Middle frontal gyrus (tissue), 1 donor: Measurements from ENCODE around the gene HLA-DRA.
"Not testable (repeated sequence)": the region's sequence is repeated elsewhere in the genome, so short reads cannot be mapped to it uniquely, and the experiment has no call there.

Experiments
- DNase-seq: peaks from one replicate; pipeline ENCODE4 v3.0.0-alpha.2; 2015; ENCODE audit warnings: low spot score; ENCODE audit errors: extremely low spot score

The HLA-DRA gene

DNA sequence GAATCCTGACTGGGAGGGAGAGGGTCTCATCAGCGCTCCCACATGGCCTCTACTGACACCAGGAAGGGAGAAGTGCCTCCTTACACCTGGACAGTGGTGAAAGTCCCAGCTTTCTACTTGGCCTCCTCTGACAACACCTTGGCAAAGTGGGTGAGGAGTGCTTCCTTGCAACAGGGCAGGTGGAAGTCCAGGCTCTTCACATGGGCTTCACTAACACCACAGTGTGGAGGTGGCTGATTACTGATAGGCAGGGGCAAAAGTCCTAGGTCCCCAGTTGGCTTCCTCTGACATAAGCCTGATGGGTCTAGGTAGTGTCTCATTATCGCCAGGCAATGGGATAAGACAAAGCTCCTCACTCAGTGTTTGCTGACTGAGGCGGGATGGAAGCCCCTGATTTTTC, 9.5 kb upstream of the HLA-DRA start:
- no peak for DNase-seq

DNA sequence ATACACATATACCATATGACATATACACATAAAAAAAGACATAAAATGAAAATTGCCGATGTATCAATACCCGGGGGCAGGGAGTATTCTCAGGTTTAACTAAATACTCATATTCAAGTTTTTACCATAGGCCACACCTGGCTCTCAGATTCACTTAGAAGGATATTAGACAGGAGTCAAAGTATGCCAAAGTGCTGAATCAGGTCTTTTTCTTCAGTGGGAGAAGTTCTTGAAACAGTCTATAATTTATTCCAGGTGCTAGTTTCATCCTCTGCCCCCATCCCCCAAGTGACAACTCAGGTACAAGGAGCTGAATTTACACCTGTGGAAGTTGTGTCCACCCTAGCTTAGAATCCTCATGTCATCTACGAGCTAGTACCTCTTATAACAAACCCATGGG, 8.5 kb upstream of the HLA-DRA start:
- no peak for DNase-seq

DNA sequence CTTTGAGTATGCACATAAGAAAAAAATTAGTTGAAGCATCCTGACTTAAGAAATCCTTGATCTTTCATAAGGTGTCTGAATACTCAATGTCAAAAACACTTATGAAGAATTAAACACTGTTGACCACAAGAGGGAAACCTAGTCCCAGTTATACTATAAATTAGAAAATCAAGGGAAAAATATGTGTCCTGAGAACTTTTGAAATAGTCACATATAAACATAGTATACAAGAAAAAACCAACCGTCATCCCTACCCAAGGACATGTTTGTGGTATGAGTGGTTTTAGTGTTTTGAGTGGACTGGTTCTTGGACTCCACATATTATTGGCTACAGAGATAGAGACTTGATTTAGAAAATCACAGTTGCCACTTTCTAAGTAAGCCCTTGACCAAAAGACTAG, 7.6 kb upstream of the HLA-DRA start:
- DNase-seq: no peak

DNA sequence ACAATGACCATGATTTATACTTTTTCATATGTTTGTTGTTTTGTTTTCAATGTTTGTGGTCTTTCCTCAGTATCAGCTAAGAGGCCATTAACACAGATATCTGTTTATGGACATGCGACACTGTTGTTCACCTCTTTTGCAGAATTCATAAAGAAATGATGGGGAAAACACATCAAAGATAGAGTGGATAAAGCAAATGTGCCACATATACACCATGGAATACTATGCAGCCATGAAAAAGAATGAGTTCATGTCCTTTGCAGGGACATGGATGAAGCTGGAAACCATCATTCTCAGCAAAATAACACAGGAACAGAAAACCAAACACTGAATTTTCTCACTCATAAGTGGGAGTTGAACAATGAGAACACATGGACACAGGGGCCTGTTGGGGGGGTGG, 5.7 kb upstream of the HLA-DRA start:
- DNase-seq: not testable (repeated sequence)

DNA sequence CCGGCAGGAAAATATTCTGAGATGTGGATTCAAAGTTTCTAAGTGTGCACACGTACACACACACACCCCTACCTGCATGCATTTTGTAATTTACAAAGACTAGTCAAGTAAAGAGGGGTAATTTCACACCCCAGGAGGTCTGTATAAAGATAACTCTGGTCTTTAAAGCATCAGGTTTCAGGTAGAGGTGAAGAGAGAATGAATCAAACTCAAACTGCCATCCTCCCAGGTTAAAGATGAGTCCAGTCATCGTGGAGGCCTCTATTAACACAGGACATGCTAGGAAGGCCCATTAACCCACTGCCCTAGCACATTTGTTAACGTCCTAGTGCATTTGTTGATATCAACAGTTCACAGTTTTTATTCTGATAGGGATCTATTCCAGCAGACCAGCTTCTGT, 3.5 kb upstream of the HLA-DRA start:
- DNase-seq: no peak

DNA sequence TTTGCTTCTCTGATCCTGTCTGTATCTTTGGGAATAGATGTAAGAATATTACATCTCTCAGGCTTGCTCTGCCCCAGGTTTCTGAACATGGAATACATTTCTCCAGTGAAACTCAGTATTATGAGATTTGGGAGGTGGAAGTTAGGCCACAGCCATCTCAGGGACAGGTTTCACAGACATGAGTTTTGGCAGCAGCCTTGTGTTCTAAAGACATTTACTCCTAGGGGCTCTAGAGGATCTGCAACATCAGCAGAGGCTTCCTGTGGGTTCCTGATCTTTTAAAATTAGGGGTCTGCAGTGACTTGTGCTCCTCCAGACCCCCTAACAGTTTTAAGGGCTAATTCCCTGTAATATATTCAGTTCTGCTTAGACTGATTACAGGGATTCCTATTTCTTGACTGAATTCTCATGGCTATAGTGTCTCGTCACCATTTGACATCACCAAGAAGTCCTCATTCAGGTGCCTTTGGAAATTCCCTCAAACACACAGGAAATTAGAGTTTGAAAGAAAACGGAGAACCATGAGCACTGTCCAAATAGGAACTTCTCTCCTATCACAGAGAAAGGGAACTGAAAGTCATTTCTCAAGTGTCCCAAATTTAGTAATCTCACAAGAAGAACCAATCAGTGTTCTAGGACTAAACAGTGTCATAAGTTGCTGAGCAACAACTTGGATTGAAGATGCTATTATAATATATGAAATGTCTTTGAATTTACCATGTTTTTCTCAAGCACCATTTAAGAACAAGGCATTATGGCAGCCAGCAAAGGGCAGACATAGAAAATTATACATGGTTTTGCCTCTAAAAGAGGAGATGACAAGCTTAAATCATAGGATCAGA, 2.5 kb upstream of the HLA-DRA start:
- peak; percentile 8 for DNase-seq

DNA sequence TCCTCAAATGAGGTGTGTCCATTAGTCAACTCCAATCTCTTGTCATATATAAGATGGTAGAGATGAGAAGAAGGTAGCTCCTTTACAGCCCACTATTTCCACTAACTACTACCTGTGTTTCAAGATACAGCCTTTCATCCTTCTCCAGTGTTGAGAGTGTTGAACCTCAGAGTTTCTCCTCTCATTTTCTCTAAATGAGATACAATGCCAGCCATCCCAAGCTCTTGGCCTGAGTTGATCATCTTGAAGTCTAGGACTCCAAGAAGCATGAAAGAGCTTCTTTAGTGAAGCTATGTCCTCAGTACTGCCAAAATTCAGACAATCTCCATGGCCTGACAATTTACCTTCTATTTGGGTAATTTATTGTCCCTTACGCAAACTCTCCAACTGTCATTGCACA, 548 bp upstream of the HLA-DRA start:
- DNase-seq: no peak

DNA sequence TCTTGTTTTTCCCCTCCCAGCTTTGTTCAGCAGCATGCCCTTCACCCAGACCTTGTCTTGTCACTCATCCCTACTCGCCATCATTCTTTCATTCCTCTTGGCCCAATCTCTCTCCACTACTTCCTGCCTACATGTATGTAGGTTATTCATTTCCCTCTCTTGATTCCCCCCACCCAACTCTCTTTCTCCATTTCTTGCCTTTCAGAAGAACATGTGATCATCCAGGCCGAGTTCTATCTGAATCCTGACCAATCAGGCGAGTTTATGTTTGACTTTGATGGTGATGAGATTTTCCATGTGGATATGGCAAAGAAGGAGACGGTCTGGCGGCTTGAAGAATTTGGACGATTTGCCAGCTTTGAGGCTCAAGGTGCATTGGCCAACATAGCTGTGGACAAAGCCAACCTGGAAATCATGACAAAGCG, 2.6 kb downstream of the HLA-DRA start:
- no peak for DNase-seq

DNA sequence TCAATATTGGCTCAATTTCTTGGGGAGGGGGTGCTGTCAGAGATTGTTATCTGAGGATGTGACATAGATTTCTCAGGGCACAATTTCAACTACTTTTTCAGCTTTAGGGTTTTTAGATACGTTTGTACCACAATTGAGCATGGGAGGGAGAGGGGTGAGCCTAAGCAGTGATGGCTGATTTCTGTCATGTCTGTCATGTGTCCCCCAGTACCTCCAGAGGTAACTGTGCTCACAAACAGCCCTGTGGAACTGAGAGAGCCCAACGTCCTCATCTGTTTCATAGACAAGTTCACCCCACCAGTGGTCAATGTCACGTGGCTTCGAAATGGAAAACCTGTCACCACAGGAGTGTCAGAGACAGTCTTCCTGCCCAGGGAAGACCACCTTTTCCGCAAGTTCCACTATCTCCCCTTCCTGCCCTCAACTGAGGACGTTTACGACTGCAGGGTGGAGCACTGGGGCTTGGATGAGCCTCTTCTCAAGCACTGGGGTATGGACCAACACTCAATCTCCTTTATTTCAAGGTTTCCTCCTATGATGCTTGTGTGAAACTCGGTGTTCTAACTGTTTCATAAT, 3.4 kb downstream of the HLA-DRA start:
- no peak for DNase-seq

DNA sequence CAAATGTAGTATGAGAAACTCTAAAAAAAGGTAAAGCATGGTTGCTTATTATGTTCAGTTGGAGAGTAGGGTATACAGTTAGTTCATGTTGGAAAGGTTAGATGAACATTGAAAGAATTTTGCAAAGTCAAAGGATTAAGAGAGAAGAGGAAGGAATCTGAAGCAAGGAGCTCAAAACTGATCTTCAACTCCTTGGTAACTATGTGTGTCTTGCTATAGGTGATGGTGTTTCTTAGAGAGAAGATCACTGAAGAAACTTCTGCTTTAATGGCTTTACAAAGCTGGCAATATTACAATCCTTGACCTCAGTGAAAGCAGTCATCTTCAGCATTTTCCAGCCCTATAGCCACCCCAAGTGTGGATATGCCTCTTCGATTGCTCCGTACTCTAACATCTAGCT, 4.7 kb downstream of the HLA-DRA start:
- no peak for DNase-seq

DNA sequence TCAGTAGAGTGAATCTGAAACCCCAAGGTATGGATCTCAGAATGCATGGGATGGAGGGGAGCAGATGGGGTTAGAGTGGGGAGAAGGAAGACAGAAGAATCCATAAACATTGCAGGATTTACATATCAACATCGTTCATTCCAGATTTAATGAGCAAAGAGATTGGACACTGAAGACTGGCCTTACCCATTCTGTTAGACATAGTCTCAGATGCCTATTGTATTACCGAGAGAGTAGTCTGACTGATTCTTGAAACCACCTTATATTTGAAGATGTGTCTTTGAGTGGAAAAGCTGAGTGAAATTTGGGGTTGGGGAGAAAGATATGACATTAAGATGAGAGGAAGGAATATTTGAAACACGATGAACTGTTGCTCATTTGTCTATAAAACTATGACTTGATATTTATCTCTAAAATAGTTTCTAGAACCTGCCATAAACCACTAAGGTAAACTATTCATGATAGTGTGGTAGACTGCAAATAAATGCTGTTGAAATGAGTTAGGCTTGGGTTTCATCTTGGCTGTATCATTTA, 5.7 kb downstream of the HLA-DRA start:
- DNase-seq: no peak

DNA sequence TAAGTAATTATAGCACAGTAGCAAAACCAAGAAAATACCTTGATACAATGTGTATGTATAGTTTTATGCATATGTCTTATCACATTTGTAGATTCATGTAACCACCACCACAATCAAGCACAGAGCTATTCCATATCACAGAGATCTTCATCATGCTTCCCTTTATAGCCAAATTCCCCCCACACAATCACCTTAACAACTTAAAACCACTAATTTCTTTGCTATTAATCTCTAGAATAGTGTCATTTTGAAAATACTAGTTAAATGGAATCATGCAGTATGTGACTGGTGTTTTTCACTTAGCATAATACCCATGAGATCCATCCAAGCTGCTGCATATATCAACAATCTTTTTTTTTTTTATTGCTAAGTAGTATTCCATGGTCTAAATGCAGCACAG, 8.2 kb downstream of the HLA-DRA start:
- DNase-seq: no peak

DNA sequence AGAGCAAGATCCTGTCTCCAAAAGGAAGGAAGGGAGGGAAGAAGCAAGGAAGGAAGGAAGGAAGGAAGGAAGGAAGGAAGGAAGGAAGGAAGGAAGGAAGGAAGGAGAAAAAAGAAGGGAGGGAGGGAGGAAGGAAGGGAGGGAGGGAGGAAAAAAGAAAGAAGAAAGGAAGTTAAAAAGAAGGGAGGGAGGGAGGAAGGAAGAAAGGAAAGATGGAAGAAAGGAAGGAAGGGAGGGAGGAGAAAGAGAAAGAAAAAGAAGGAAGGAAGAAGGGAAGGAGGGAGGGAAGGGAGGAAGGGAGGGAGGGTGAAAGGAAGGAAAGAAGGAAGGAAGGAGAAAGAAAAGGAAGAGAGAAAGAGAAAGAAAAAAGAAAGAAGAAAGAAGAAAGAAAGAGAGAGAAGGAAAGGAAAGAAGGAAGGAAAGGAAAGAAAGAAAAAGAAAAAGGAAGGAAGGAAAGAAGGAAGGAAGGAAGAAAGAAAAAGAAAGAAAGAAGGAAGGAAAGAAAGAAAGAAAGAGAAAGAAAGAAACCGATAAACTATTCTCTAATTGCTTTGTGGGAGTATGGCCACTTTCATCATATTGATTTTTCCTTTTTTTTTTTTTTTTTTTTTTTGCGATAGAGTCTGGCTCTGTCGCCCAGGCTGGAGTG, 9.5 kb downstream of the HLA-DRA start:
- DNase-seq: no peak

DNA sequence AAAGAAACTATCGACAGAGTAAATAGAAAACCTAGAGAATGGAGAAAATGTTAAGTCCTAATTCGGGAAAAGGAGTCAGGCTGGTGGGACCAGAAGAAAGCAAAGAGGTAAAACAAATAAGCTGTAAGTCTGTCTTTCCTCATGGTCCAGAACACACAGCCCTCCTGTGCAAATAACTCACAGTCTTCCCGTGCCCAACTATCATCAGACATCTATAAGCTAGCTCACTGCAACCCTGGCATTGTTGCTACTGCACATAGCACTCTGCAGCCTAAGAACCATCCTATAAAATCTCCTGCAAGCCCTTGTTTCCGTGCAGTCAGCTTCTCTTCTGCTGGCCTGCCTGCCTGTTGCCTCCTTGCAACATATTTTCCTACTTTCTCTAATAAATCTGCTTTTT, 17.4 kb downstream of the HLA-DRA start:
- no peak for DNase-seq

DNA sequence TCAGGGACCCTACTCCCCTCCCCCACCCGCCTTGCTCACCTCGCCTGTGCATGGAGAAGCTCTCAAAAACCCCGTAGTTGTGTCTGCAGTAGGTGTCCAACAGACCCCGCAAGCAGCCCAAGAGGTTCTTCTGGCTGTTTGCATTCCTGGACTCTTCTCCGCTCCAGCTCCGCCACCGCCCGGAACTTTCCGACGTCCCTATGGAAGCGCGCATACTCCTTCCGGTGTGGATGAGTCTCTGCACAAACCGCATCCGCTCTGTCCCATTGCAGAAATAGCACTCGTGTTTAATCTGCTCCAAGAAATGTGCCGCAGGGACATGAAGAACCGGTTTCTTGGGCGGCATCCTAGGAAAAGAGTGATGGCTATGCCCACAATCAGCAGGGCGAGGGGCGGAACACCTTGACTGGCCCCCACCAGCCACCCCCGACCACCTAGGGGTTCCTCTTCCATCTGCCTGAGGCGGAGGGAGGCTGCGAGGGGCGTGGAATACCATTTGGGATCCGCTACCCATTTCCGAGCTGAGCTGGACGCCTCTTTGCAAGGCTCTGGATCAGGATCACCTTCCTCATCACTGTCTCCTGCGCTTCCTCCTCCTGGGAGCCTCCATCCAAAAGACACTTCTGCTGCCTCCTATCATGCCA, 20.2 kb downstream of the HLA-DRA start:
- DNase-seq: no peak

DNA sequence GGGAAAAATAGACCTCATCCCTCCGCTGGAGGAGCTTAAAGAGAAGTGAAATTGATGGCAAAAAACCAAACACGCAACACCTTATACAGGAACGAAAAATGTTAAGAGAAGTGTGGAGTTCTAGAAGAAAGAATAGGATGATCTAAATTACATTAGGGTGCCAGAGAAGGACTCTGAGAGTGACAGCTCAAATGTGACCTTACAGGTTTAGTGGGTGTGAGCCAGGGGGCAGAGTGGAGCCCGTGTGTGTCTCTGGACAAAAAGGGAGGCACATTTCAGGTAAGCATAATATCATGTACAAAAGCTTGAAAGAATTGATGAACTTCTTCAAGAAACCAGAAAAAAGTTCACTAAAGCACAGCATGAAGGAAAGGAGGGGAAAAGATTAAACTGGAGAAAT, 20.8 kb downstream of the HLA-DRA start:
- no peak for DNase-seq

DNA sequence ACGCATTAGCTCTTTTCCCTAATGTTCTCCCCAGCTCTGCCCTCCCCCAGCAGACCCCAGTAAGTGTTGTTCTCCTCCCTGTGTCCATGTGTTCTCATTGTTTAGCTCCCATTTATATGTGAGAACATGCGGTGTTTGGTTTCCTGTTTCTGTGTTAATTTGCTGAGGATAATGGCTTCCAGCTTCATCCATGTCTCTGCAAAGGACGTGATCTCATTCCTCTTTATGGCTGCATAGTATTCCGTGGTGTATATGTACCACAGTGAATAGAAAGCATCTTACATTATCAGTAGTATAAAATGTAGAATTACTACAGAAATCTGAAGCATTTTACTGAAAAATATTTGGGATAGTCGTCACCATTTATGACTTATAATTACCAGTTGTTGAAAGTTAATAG, 21.8 kb downstream of the HLA-DRA start:
- no peak for DNase-seq

DNA sequence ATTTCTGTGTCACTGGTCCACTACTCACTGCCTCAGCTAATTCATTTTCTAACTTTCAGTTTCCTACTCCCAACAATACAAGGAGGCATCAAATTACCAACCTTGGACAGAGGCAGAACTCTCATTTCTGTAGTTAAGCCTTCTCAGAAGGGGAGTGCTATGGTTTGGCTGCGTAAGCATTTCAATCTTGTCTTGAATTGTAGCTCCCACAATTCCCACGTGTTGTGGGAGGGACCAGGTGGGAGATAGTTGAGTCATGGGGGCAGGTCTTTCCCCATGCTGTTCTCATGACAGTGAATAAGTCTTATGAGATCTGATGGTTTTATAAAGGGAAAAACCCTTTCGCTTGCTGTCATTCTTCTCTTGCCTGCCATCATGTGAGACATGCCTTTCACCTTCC, 22.9 kb downstream of the HLA-DRA start:
- DNase-seq: no peak

DNA sequence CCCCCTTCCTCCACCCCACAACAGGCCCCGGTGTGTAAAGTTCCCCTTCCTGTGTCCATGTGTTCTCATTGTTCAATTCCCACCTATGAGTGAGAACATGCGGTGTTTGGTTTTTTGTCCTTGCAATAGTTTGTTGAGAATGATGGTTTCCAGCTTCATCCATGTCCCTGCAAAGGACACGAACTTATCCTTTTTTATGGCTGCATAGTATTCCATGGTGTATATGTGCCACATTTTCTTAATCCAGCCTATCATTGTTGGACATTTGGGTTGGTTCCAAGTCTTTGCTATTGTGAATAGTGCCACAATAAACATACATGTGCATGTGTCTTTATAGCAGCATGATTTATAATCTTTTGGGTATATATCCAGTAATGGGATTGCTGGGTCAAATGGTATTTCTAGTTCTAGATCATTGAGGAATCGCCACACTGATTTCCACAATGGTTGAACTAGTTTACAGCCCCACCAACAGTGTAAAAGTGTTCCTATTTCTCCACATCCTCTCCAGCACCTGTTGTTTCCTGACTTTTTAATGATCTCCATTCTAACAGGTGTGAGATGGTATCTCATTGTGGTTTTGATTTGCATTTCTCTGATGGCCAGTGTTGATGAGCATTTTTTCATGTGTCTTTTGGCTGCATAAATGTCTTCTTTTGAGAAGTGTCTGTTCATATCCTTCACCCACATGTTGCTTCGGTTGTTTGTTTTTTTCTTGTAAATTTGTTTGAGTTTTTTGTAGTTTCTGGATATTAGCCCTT, 28.2 kb downstream of the HLA-DRA start:
- not testable (repeated sequence) for DNase-seq

DNA sequence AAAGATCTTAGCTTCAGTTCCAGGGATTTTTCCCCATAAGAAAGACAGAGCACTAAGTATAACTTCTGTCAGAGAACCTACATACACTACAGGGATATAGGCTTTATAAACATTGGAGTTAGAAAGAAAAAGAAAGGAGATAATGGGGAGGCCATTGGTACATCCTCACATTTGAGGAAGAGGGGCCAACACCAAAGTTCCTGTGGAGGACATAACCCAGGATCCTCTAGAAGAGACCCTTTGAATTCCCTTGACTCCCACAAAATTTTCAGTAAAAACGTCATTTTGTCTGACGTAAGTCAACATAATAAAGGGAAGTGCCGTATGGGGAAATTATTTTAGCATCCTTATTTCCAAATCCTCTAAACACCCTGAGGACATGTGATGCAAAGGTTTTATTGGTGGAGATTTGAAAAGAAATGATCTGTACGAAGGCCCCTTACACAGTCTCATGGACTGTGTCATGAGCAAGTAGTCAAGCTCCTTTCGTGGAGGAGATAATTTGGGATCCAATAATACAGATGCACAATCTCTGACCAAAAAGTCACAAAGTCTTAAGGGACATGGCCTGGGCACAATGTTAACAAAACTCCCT, 33.2 kb downstream of the HLA-DRA start:
- DNase-seq: no peak
